HCT116 (cell line): ENCODE data around the gene LRRC3B.

ENCODE experiments used
- EGR1 ChIP-seq: IDR thresholded peaks from 2 replicates; pipeline ENCODE4 v1.6.1; 2012; ENCODE audit warnings: low read depth
- JUND ChIP-seq: IDR thresholded peaks from 2 replicates; pipeline ENCODE4 v1.6.1; 2012
- POLR2A ChIP-seq: IDR thresholded peaks from 2 replicates; pipeline ENCODE4 v1.7.0; 2011; ENCODE audit warnings: borderline replicate concordance; ENCODE audit not compliant: insufficient read depth, insufficient read length; ENCODE audit errors: extremely low read depth
- POLR2AphosphoS5 ChIP-seq: IDR thresholded peaks from 2 replicates; pipeline ENCODE4 v1.6.1; 2011; ENCODE audit warnings: mild to moderate bottlenecking, low read depth, low read length, moderate library complexity
- RAD21 ChIP-seq: IDR thresholded peaks from 2 replicates; pipeline ENCODE4 v1.6.1; 2012; ENCODE audit warnings: low read depth, mild to moderate bottlenecking
- TF ChIP-seq, protein P1 (sequence below), 3 experiments: fragments of 200-600 bp in 1 of 3; sonication (generic) in 1 of 3; IDR thresholded peaks in 2 of 3; conservative IDR thresholded peaks in 1 of 3; 2 replicates each; pipeline ENCODE4 v1.5.1; 2012 to 2017; ENCODE audit warnings: low read depth in 2 of 3, low read length in 2 of 3, antibody characterized with exemption in 1 of 3, borderline replicate concordance in 1 of 3, control low read depth in 1 of 3, mild to moderate bottlenecking in 1 of 3, mixed read lengths in 1 of 3, mixed run types in 1 of 3, moderate library complexity in 1 of 3; ENCODE audit not compliant: insufficient read depth in 1 of 3
- TF ChIP-seq, protein P2 (sequence below): IDR thresholded peaks from 2 replicates; pipeline ENCODE4 v1.6.1; 2012; ENCODE audit warnings: low read depth

DNA sequence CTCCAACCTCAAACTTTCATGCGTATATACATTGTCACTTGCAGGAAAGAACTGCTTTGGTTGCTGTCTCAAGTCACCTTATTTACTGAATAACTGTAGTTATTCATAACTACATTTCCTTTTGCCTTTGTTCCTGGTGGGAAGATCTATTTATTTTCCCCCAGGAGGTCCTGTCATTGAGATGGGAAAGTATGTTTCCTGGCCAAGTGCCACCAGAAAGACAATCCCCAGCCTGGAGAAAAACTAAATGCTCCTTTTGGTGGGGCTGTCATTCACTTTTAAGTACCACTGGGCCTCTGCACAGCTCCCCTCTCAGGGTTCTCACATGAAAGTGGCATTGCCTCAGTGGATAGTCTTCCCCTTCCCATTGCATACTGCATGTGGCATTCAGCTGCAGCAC lies 59.8 kb downstream of the LRRC3B start:
- TF ChIP-seq EGR1 (no peak), POLR2A (no peak), JUND (no peak), RAD21 (no peak), POLR2AphosphoS5 (no peak)
- TF ChIP-seq, protein P1, sequence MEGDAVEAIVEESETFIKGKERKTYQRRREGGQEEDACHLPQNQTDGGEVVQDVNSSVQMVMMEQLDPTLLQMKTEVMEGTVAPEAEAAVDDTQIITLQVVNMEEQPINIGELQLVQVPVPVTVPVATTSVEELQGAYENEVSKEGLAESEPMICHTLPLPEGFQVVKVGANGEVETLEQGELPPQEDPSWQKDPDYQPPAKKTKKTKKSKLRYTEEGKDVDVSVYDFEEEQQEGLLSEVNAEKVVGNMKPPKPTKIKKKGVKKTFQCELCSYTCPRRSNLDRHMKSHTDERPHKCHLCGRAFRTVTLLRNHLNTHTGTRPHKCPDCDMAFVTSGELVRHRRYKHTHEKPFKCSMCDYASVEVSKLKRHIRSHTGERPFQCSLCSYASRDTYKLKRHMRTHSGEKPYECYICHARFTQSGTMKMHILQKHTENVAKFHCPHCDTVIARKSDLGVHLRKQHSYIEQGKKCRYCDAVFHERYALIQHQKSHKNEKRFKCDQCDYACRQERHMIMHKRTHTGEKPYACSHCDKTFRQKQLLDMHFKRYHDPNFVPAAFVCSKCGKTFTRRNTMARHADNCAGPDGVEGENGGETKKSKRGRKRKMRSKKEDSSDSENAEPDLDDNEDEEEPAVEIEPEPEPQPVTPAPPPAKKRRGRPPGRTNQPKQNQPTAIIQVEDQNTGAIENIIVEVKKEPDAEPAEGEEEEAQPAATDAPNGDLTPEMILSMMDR (IDR thresholded peaks at IDR 0.05 in 2 of 3, conservative IDR thresholded peaks at IDR 0.05 in 1 of 3; ENCODE audit: borderline replicate concordance in 1 of 3, insufficient read depth in 1 of 3, low read depth in 2 of 3, low read length in 2 of 3) = no peak
- TF ChIP-seq, protein P2, sequence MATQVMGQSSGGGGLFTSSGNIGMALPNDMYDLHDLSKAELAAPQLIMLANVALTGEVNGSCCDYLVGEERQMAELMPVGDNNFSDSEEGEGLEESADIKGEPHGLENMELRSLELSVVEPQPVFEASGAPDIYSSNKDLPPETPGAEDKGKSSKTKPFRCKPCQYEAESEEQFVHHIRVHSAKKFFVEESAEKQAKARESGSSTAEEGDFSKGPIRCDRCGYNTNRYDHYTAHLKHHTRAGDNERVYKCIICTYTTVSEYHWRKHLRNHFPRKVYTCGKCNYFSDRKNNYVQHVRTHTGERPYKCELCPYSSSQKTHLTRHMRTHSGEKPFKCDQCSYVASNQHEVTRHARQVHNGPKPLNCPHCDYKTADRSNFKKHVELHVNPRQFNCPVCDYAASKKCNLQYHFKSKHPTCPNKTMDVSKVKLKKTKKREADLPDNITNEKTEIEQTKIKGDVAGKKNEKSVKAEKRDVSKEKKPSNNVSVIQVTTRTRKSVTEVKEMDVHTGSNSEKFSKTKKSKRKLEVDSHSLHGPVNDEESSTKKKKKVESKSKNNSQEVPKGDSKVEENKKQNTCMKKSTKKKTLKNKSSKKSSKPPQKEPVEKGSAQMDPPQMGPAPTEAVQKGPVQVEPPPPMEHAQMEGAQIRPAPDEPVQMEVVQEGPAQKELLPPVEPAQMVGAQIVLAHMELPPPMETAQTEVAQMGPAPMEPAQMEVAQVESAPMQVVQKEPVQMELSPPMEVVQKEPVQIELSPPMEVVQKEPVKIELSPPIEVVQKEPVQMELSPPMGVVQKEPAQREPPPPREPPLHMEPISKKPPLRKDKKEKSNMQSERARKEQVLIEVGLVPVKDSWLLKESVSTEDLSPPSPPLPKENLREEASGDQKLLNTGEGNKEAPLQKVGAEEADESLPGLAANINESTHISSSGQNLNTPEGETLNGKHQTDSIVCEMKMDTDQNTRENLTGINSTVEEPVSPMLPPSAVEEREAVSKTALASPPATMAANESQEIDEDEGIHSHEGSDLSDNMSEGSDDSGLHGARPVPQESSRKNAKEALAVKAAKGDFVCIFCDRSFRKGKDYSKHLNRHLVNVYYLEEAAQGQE = no peak
